ENCODE measurements around the gene MCEMP1. TPM values are rescaled to one million over a fixed set of nuclear protein-coding genes. Genes with fewer than 3 reads are reported as not detected.

The MCEMP1 gene
- total RNA-seq, 1 donor from 2014 or later: not detected

GRCh38 chr19:7705387-7706187, 28.7 kb downstream of the MCEMP1 start:
- no peak for TF ChIP-seq CTCF (conservative IDR thresholded peaks at IDR 0.05; ENCODE audit: low read depth, low read length)
- DNase-seq (ENCODE audit: low read depth): no peak
- no peak overlapping the region for H3K4me3 ChIP-seq (ENCODE audit: low read depth, low read length)

DNA sequence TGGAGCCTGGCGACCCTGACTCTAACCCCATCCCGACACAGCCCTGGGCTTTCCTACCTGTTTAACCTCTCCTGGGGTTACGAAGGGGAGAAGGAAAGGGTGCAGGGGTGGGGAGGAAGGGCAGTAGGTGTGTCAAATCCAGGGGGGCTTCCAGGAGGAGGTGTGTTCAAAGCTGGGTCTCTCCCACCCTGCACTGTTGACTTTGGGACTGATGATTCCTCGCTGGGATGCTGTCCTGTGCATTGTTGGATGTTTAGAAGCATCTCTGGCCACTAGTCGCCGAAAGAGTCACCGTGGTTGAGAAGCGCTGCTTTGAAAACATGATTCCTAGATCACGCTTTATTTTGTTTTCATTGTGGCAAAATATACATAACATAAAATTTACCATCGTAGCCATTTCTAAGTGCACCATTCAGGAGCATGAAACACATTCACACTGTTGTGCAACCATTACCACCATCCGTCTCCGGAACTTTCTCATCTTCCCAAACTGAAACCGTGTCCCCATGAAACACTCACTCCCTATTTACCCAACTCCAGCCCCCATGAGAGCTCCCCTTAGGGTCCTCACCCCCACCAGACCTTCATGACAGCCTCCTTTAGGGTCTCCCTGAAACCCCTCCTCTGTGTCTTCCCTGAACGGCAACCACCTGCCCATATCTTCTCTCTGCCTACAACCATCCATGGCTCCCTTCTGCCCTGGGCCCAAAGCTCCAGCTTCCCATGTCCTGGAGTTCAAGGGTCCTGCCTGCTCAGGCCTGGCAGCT, 29.5 kb downstream of the MCEMP1 start:
- H3K4me3 ChIP-seq (ENCODE audit: low read depth, low read length): no peak overlapping the region
- TF ChIP-seq CTCF (conservative IDR thresholded peaks at IDR 0.05; ENCODE audit: low read depth, low read length): no peak
- DNase-seq (ENCODE audit: low read depth): no peak

GRCh38 chr19:7706955-7707456, 30.1 kb downstream of the MCEMP1 start:
- no peak for DNase-seq (ENCODE audit: low read depth)
- H3K4me3 ChIP-seq (ENCODE audit: low read depth, low read length): no peak overlapping the region
- TF ChIP-seq CTCF (conservative IDR thresholded peaks at IDR 0.05; ENCODE audit: low read depth, low read length): no peak

DNA sequence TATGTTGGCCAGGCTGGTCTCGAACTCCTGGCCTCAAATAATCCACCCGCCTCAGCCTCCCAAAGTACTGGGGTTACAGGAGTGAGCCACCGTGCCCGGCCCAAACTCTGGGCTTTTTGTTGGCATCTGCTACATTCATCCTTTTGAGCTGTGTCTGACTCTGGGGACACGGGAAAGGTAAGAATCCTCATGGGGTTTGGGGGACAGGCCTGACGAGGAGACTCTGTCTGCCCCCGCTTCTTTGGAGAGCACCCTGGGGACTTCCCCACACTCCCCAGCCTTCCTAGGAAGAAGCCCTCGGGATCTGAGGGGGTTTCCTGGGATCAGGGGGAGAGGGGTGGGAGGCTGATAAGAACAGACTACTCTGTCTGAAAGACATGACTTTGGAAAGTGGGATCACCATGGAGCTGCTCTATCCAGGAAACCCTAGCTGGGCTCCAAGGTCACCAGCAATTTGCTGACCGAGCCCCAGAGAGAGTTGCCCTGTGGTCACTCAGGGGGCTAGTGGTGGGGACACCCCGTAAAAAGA, 33.1 kb downstream of the MCEMP1 start:
- TF ChIP-seq CTCF (conservative IDR thresholded peaks at IDR 0.05; ENCODE audit: low read depth, low read length): no peak
- DNase-seq (ENCODE audit: low read depth): no peak

DNA sequence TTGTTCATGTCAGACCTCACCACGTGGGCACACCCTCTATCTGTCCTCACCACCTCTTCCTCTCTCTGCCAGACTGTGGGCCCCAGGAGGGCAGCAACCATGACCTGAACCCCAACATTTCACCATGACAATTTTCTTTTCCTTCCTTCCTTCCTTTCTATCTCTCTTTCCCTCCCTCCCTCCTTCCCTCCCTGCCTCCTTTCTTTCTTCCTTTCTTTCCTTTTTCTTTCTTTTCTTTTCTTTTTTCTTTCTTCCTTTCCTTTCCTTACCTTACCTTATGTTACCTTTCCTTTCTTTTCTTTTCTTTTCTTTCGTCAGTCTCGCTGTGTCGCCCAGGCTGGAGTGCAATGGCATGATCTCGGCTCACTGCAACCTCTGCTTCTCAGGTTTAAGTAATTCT, 33.7 kb downstream of the MCEMP1 start:
- DNase-seq (ENCODE audit: low read depth): no peak
- no peak overlapping the region for H3K4me3 ChIP-seq (ENCODE audit: low read depth, low read length)
- no peak for TF ChIP-seq CTCF (conservative IDR thresholded peaks at IDR 0.05; ENCODE audit: low read depth, low read length)

More for the DNA sequence above, 33.1 kb downstream of the MCEMP1 start:
- H3K4me3 ChIP-seq (ENCODE audit: low read depth, low read length): no peak overlapping the region

DNA sequence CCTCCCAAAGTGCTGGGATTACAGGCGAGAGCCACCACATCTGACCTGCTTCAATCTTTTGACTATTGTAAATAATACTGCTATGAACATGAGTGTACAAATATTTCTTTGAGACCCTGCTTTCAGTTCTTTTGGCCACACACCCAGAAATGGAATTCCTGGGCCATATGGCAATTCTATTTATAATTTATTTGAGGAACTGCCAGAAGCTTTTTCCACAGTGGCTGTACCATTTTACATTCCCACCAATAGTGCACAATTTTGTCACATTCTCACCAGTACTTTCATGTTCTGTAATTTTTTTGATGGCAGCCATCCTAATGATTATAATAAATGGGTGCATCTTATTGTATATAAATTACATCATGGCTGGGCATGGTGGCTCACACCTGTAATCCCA, 38.8 kb downstream of the MCEMP1 start:
- H3K4me3 ChIP-seq (ENCODE audit: low read depth, low read length): no peak overlapping the region
- no peak for DNase-seq (ENCODE audit: low read depth)
- no peak for TF ChIP-seq CTCF (conservative IDR thresholded peaks at IDR 0.05; ENCODE audit: low read depth, low read length)

All from epithelial cell of proximal tubule (primary cell).